ENCODE measurements around the gene PLA2G4D. TPM values are rescaled to one million over a fixed set of nuclear protein-coding genes. Genes with fewer than 3 reads are reported as not detected.

The PLA2G4D gene
- total RNA-seq, 4 donors from 2014 or later = 0.19 to 5.9 (median 0.23) TPM

- H3K27ac ChIP-seq = no peak overlapping the region
Observed at GRCh38 chr15:42046597-42046996, 47.8 kb downstream of the PLA2G4D start.

GRCh38 chr15:42045211-42045615 is 49.1 kb downstream of the PLA2G4D start:
- intact Hi-C loops (cut with DNase I) = no loop called here
- 75 to 80% methylated on average over 6 to 7 of the region's 8 CpGs for WGBS, 2 donors
- no peaks in the 10 kb centered on the region for H3K36me3 ChIP-seq
- TF ChIP-seq POLR2A (IDR thresholded peaks at IDR 0.05) = no peak
- no peak for TF ChIP-seq CTCF (IDR thresholded peaks at IDR 0.05)
- peaks cover 0 to 22% (median 6%) of the 10 kb centered on the region in 3 donors for H3K4me1 ChIP-seq
- no peak overlapping the region for H3K4me3 ChIP-seq
- H3K27me3 ChIP-seq = no peaks in the 10 kb centered on the region
- H3K27ac ChIP-seq = no peak overlapping the region
- no peaks in the 10 kb centered on the region for H3K9me3 ChIP-seq
- no peak for DNase-seq

More at GRCh38 chr15:42046597-42046996, 47.8 kb downstream of the PLA2G4D start:
- Histone ChIP-seq H3K4me3 (no peak overlapping the region), H3K36me3 (no peaks in the 10 kb centered on the region), H3K4me1 (peaks cover 0 to 25% (median 6%) of the 10 kb centered on the region in 3 donors), H3K27me3 (no peaks in the 10 kb centered on the region), H3K9me3 (no peaks in the 10 kb centered on the region)
- intact Hi-C loops (cut with DNase I) = no loop called here
- DNase-seq = no peak
- TF ChIP-seq CTCF (IDR thresholded peaks at IDR 0.05) (no peak), POLR2A (IDR thresholded peaks at IDR 0.05) (no peak)
- WGBS, 2 donors = 84 to 85% methylated on average over 2 of the region's 2 CpGs

- WGBS, 2 donors = 83 to 87% methylated on average over 3 to 5 of the region's 5 CpGs
- no peak overlapping the region for H3K27ac ChIP-seq
- TF ChIP-seq CTCF (IDR thresholded peaks at IDR 0.05) (no peak), POLR2A (IDR thresholded peaks at IDR 0.05) (no peak)
Observed at GRCh38 chr15:42042602-42043400, 51.6 kb downstream of the PLA2G4D start.

GRCh38 chr15:42038401-42038800 is 56.0 kb downstream of the PLA2G4D start:
- Histone ChIP-seq H3K27me3 (no peaks in the 10 kb centered on the region), H3K9me3 (no peaks in the 10 kb centered on the region), H3K27ac (no peak overlapping the region), H3K4me1 (peaks cover 7 to 48% (median 27%) of the 10 kb centered on the region in 3 donors), H3K36me3 (no peaks in the 10 kb centered on the region), H3K4me3 (no peak overlapping the region)
- DNase-seq = no peak
- TF ChIP-seq POLR2A (IDR thresholded peaks at IDR 0.05) (no peak), CTCF (IDR thresholded peaks at IDR 0.05) (no peak)
- intact Hi-C loops (cut with DNase I) = no loop called here
- 92% methylated on average over 6 of the region's 6 CpGs for WGBS, 2 donors

More at GRCh38 chr15:42042602-42043400, 51.6 kb downstream of the PLA2G4D start:
- DNase-seq = no peak
- intact Hi-C loops (cut with DNase I) = no loop called here
- Histone ChIP-seq H3K9me3 (no peaks in the 10 kb centered on the region), H3K27me3 (no peaks in the 10 kb centered on the region), H3K4me3 (no peak overlapping the region), H3K36me3 (no peaks in the 10 kb centered on the region), H3K4me1 (peaks cover 0 to 4% (median 0%) of the 10 kb centered on the region in 3 donors)

- peaks cover 7 to 55% (median 34%) of the 10 kb centered on the region in 3 donors for H3K4me1 ChIP-seq
- intact Hi-C loops (cut with DNase I) = no loop called here
- no peaks in the 10 kb centered on the region for H3K36me3 ChIP-seq
- H3K9me3 ChIP-seq = no peaks in the 10 kb centered on the region
- no peak for DNase-seq
- H3K4me3 ChIP-seq = no peak overlapping the region
- WGBS, 2 donors = 32 to 69% methylated on average over 5 to 7 of the region's 8 CpGs
- no peak for TF ChIP-seq CTCF (IDR thresholded peaks at IDR 0.05)
- no peak for TF ChIP-seq POLR2A (IDR thresholded peaks at IDR 0.05)
- no peaks in the 10 kb centered on the region for H3K27me3 ChIP-seq
- H3K27ac ChIP-seq = peak overlapping the region in 1 of 4 donors; percentile 77
Observed at GRCh38 chr15:42037656-42038055, 56.7 kb downstream of the PLA2G4D start.
